IPS-15b (cell line): ENCODE measurements around the gene CACNA1C.

Experiments
- H3K27me3 ChIP-seq: one replicate; pipeline ENCODE4 v1.6.1; 2013; ENCODE audit warnings: low read length; ENCODE audit not compliant: control insufficient read depth, insufficient read depth
- H3K36me3 ChIP-seq: one replicate; pipeline ENCODE4 v1.6.1; 2013; ENCODE audit warnings: low read length; ENCODE audit not compliant: control insufficient read depth, insufficient read depth
- H3K4me1 ChIP-seq: one replicate; pipeline ENCODE4 v1.6.1; 2013; ENCODE audit warnings: mild to moderate bottlenecking, low read length; ENCODE audit not compliant: control insufficient read depth, insufficient read depth
- H3K4me3 ChIP-seq: one replicate; pipeline ENCODE4 v1.5.1; 2013; ENCODE audit warnings: low read depth, low read length
- H3K9ac ChIP-seq: one replicate; pipeline ENCODE4 v1.6.1; 2013; ENCODE audit warnings: low read depth, mild to moderate bottlenecking, low read length
- H3K9me3 ChIP-seq: one replicate; pipeline ENCODE4 v1.6.1; 2013; ENCODE audit warnings: mild to moderate bottlenecking, low read length; ENCODE audit not compliant: control insufficient read depth, insufficient read depth

Gene CACNA1C

DNA sequence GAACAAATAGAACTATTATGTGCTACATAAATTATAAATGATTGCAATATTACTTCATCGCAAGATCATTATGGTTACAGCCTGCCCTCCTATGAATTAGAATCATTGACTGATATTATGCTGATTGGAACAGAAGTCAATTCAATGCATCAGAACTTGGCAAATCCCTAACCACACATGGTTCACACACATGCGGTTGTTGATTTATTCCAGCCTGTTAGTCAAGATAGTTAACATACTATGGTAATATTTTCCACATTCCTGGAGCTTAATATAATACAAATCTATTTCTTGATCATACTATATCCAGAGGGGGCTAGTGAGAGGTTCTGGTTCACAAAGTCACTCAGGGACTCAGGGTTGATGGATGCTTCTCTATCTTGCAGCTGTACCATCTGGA is 9.7 kb upstream of the CACNA1C start:
- H3K36me3 ChIP-seq: no peaks in the 10 kb centered on the region
- H3K9ac ChIP-seq: no peak overlapping the region
- H3K27me3 ChIP-seq: peaks cover 9% of the 10 kb centered on the region
- H3K9me3 ChIP-seq: no peaks in the 10 kb centered on the region
- H3K4me1 ChIP-seq: no peaks in the 10 kb centered on the region
- no peak overlapping the region for H3K4me3 ChIP-seq

DNA sequence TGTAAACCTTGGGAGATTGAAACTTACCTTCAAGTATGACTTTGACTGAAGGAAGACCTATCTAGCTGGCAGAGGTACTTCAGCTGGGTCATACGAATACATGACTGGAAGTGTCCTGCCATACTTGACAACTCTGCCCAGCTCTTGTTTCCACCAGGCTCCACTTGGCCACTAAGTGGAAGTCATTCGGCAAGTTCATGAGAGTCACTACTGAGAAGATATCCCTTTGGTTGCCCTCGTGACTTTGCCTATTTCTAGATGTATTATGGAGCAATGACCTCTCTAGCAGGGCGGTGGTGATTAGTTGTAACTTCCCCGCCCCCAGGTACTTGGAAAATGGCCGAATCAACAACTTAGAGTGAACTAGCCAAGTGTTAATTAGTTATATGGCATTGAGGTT is 8.6 kb upstream of the CACNA1C start:
- Histone ChIP-seq H3K9me3 (no peaks in the 10 kb centered on the region), H3K27me3 (peaks cover 5% of the 10 kb centered on the region), H3K9ac (no peak overlapping the region), H3K4me3 (no peak overlapping the region), H3K36me3 (no peaks in the 10 kb centered on the region), H3K4me1 (no peaks in the 10 kb centered on the region)

DNA sequence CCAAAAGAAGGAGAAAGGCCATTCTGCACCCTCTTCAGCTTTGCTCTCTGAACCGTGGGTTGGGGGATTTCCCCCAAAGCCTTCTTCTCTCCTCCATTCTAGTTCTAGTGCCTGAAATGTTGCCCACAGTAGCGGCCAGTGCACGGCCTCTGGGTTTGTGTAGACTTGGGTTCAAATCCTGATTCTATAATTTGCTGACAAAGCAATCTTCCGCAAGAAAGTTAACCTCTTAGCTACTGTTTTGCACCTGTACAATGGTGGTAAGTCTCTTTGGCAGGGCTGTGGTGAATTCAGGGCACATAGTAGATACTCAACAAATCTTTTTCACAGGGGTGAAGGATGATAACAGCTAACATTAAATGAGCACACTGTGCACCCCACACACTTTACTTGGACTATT is 5.8 kb upstream of the CACNA1C start:
- peaks cover 20% of the 10 kb centered on the region for H3K27me3 ChIP-seq
- H3K9me3 ChIP-seq: no peaks in the 10 kb centered on the region
- peaks cover 8% of the 10 kb centered on the region for H3K4me1 ChIP-seq
- H3K4me3 ChIP-seq: no peak overlapping the region
- no peaks in the 10 kb centered on the region for H3K36me3 ChIP-seq
- no peak overlapping the region for H3K9ac ChIP-seq

DNA sequence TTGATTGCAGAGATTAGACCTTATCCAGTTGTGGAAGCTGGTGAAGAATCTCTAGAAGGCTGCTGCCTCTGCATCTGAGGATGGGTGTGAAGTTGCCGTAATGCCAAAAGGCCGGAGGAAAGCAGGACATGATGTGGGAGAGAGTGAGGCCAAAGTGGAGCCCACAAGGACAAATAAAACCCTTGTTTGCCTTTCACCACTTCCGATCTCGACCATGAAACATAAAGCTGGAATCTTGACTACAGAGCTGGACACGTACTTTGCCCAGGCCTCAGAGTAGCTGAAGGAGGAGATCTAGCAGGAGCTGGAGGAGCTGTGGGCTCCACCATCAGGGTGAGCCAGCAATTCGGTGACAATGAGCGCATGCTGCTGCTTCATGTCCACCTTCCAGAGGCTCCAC is 5.0 kb upstream of the CACNA1C start:
- no peak overlapping the region for H3K9ac ChIP-seq
- H3K9me3 ChIP-seq: no peaks in the 10 kb centered on the region
- H3K4me3 ChIP-seq: no peak overlapping the region
- H3K36me3 ChIP-seq: no peaks in the 10 kb centered on the region
- peaks cover 23% of the 10 kb centered on the region for H3K27me3 ChIP-seq
- peaks cover 8% of the 10 kb centered on the region for H3K4me1 ChIP-seq

DNA sequence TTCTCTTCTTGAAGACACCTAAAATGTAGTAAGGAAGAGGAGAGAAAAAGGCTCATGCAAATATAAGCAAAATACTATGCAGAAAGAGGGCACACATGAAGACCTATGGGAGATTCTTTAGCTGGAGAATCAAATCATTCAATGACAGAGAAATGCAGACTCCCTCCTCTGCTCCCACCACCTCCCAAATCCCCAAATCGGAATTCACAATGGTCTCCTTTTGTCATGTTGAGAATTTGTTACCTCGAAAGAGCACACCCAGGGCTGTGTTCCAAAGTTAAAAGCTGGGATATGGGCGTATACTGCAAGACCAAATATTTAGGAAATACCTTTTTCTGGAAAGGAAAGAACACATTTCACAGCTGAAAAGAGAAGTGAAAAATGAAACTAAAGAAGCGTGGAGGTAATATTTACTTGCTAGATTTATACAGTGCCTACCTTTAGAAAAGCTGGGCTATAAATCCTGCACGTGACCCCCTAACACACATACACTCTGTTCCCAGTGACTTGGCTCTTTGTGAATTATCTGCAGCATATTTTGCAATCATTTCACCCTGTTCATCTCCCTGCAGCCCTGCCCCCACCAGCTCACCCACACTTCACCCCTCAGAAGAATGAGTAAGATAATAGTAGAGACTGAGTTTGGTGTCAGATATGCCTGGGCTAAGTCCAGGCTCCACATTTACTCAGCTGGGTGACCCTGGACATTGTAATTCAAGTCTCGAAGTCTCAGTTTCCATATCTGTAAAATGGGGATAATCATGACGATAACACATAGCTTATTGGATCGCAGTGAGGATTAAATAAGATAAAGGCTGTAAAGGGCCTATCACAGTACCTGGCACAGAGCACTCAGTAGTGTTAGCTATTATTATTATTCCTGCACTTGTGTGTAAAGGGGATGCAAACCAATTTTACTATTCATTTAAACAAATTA is 2.9 kb upstream of the CACNA1C start:
- H3K36me3 ChIP-seq: no peaks in the 10 kb centered on the region
- no peak overlapping the region for H3K9ac ChIP-seq
- H3K4me1 ChIP-seq: peaks cover 10% of the 10 kb centered on the region
- peaks cover 36% of the 10 kb centered on the region for H3K27me3 ChIP-seq
- H3K4me3 ChIP-seq: no peak overlapping the region
- no peaks in the 10 kb centered on the region for H3K9me3 ChIP-seq

DNA sequence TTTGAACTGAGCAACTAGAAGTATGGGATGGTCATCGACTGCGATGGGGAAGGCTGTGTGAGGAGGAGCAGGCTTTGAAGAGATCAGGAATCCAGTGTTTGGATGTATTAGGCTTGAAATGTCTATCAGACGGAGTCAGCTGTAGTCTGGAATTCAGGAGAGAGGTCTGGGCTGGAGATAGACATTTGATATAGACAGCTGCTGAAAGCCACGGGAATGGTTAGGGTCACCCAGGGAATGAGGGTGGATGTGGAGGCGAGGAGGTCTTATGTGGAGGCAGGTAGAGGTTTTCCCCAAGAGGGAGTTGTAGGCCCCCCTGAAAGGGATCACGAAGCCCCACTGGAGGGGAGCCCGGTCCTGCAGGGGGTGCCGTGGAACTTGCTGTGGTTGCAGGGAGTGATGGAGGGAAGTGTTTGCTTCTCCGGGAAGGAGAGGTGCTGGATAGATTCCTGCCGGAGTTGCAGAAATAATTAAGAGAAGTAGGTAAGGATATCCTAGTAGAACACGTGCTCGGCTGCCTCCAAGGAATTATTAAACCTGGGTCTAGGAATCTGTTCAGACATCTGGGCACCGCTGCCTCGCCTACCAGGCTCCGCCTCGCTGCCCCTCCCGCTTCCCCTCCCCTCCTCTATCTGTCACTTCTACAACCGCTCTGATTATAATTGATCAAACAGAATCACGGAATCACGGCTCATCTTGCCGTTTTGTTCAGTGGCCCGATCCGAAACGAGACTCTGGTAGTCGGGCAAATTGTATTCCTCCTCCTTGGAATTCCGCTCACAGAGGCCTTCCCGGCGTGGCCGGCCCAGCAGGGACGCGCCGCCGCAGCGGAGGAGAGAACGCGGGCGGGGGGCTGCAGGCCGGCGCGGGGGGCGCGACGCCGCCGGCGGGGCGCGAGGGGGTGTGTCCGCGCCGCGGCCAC is 826 bp upstream of the CACNA1C start:
- Histone ChIP-seq H3K9ac (no peak overlapping the region), H3K4me1 (peaks cover 13% of the 10 kb centered on the region), H3K27me3 (peaks cover 57% of the 10 kb centered on the region), H3K9me3 (no peaks in the 10 kb centered on the region), H3K4me3 (peak overlapping the region; percentile 60), H3K36me3 (no peaks in the 10 kb centered on the region)

DNA sequence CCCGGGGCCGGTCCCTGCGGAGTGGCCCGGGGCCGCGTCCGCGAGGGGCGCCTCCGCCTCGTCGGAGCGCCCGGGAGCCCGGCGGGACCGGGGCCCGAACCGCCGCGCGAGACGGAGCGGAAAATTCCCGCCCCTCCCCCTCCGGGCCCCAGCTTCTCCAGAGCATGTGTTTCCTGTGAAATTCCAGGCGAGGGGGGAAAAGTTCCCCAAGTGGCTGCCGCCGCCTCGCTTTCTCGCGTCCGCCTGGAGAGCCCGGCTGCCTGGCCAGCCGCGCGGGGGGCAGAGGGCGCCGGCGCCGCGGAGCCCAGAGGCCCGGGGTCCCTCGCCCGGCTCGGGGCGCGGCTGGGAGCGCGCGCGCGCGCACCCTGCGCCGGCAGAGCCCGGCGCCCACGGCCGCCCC is 904 bp downstream of the CACNA1C start:
- Histone ChIP-seq H3K9ac (no peak overlapping the region), H3K4me1 (peaks cover 13% of the 10 kb centered on the region), H3K4me3 (peak overlapping the region; percentile 64), H3K36me3 (no peaks in the 10 kb centered on the region), H3K9me3 (no peaks in the 10 kb centered on the region), H3K27me3 (peaks cover 58% of the 10 kb centered on the region)

DNA sequence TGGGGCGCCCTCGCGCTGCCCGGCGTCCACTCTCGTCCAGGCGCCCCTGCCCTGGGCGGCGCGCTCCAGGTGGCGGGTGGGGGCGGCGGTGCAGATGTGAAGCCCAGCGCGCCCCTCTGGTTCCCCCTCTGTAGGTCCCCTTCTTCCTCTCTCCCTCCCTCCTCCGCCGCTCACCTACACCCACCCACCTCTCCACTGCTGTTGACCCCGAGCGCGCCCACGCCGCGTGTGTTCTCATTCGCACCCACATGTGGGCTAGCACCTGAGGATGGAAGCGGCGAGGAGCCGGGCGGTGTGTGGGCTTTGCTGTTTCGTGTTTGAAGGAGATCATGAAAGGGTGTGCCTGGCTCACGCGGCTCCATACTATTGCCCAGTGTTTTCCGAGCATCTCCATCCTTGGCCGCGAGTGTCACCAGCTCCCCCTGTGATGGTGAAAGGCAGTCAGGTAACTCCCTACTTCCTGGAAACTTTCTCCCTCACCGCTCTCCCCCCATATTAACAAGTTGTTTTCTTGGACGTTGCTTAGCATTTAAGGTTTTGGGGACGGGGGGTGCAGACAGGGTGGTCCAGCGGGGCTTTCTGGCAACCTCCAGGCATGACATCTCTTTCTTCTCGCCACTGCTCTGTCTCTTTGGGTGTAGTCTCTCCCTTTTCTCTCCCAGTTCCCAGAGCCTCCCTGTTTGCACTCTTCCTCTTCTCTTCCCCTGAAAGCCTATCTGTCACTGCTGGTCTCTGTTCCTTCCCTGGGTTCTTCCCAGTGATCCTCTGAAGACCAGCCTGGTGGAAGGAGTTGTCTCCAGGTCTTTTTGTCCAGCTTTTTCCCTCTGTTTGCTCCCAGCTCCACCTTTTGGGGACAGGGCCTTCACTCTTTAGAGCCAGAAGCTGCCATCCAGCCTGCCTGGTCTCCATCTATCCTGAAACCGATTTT is 1.6 kb downstream of the CACNA1C start:
- Histone ChIP-seq H3K27me3 (peaks cover 58% of the 10 kb centered on the region), H3K4me3 (peak overlapping the region; percentile 64), H3K9ac (no peak overlapping the region)

DNA sequence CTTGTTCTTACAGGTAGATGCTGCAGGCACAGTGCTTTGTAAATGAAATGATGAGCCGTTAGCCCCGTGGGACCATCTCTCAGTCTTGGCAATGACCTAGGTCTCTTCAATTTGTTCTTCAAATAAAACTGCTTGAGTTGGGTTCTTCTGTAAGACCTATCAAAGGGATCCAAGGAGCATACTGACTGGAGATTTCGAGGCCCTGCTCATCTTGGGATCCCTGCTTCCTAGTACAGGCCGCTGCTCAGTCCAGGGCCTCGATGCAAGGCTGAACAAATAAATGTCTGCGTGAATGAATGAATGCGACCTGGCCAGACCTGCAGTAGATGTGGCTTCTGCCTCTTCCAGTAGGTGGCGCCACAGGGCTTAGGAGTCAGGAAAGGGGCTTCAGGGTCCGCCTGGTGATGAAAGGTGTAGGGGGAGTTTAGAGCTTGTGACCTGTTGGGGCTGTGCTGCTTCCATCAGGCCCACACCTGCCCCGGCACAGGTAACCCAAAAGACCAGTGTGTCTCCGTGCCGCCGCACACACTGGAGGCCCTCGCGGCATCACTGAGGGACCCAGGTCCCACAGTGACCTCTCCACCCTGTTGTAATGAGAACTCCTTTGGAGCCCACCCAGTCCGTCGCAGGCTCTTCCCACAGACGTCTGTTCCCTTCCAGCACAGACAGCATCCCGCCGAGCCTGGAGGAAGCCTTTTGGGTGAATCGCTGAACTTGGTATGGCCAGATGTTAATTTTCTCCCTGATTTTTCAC is 4.4 kb downstream of the CACNA1C start:
- no peaks in the 10 kb centered on the region for H3K36me3 ChIP-seq
- H3K4me1 ChIP-seq: peaks cover 5% of the 10 kb centered on the region
- no peak overlapping the region for H3K4me3 ChIP-seq
- H3K9ac ChIP-seq: no peak overlapping the region
- no peaks in the 10 kb centered on the region for H3K9me3 ChIP-seq
- peaks cover 36% of the 10 kb centered on the region for H3K27me3 ChIP-seq

More for the DNA sequence above, 1.6 kb downstream of the CACNA1C start:
- H3K36me3 ChIP-seq: no peaks in the 10 kb centered on the region
- peaks cover 12% of the 10 kb centered on the region for H3K4me1 ChIP-seq
- no peaks in the 10 kb centered on the region for H3K9me3 ChIP-seq

DNA sequence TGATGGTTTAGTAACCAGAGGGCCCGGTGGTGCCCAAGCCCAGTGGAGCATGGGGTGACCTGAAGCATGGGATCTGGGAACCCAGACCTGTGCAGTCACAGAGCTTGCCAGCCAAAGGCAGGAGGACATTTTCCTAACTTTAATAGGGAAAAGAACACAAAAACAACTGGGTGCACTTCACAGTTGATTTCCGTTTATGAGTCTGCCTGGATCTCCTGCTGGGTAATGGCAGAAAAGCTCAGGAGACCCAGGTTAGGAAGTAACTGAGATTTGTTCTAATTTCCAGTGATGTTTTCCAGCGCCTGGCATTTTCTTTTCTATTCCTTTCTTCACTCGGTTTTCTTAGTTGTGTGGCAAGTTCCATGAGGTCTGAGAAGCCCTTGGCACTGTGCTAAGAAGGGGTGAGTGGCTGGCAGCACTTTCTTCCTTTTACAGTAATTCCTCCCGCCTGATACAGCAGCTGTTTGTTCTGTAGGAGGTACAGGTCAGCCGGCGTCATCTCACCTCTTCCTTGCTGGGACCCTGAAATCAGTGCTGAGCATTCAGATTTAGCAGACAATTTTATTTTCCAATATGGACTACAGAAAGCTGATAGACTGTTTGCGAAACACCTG is 5.1 kb downstream of the CACNA1C start:
- H3K9ac ChIP-seq: no peak overlapping the region
- peaks cover 5% of the 10 kb centered on the region for H3K4me1 ChIP-seq
- H3K27me3 ChIP-seq: peaks cover 35% of the 10 kb centered on the region
- no peaks in the 10 kb centered on the region for H3K9me3 ChIP-seq
- no peaks in the 10 kb centered on the region for H3K36me3 ChIP-seq
- no peak overlapping the region for H3K4me3 ChIP-seq
